HepG2 (cell line): ENCODE results near the gene VSNL1. TPM values are rescaled to one million over a fixed set of nuclear protein-coding genes. Genes with fewer than 3 reads are reported as not detected.
A peak's percentile ranks its signal among the peaks of the same experiment; 100 is the strongest.

Experiments used
- ATAC-seq: fragments of 200-7000 bp; cut with Tn5 transposase; 3 replicates; pipeline ENCODE4 v1.9.1; 2020; ENCODE audit warnings: mild to moderate bottlenecking, moderate library complexity
- BruUV-seq: library from RNA; stranded (reverse); fragments of 400-500 nt; replicated peaks from 2 replicates; lab custom pipeline; 2021; lab: Mats Ljungman, UMichigan
- CTCF ChIA-PET: fragments of 300-600 bp; formaldehyde crosslinking; extraction: SDS; loops from one replicate; lab custom pipeline; 2021; ENCODE audit warnings: low total read pairs, inconsistent platforms, low intra/inter-chr PET ratio; lab: Yijun Ruan, JAX
- POLR2A ChIA-PET: fragments of 350-600 bp; sonication (Branson Sonifier 250); formaldehyde crosslinking; loops from one replicate; lab custom pipeline; 2020; ENCODE audit warnings: antibody characterized with exemption, inconsistent platforms; lab: Yijun Ruan, JAX
- DNase-seq: peaks from one replicate; pipeline ENCODE4 v3.0.0-alpha.2; 2015; ENCODE audit warnings: low spot score
- FAIRE-seq: peaks from 3 replicates; lab custom pipeline; 2011; peaks lifted over from hg19 to GRCh38; lab: Jason Lieb, UNC
- H2AFZ ChIP-seq: one replicate; pipeline ENCODE4 v1.6.1; 2011; ENCODE audit warnings: low read length, inconsistent platforms
- H3K27ac ChIP-seq: fragments of 300-600 bp; 3 replicates; pipeline ENCODE4 v1.8.0; 2011; ENCODE audit warnings: mixed run types, mild to moderate bottlenecking, mixed read lengths, low read length, inconsistent platforms; ENCODE audit not compliant: insufficient read depth; ENCODE audit errors: extremely low read length
- H3K27me3 ChIP-seq, 2 experiments: fragments of 200-600 bp in 1 of 2; 2 replicates in 1 of 2; 3 replicates in 1 of 2; pipeline versions ENCODE4 v1.6.0 to v1.8.0; 2011; ENCODE audit warnings: low read length in 2 of 2, mild to moderate bottlenecking in 2 of 2, moderate library complexity in 2 of 2, inconsistent platforms in 1 of 2; ENCODE audit not compliant: insufficient read depth in 2 of 2, control insufficient read depth in 1 of 2
- H3K36me3 ChIP-seq, 2 experiments: fragments of 200-600 bp in 1 of 2; replicated peaks in 1 of 2; 2 replicates in 1 of 2; 3 replicates in 1 of 2; pipeline versions ENCODE4 v1.5.1 to v1.8.0; 2011; ENCODE audit warnings: low read length in 2 of 2, inconsistent platforms in 1 of 2; ENCODE audit not compliant: insufficient read depth in 2 of 2, control insufficient read depth in 1 of 2
- H3K4me1 ChIP-seq: 2 replicates; pipeline ENCODE4 v1.5.1; 2012; ENCODE audit warnings: low read length, inconsistent platforms; ENCODE audit not compliant: insufficient read depth
- H3K4me2 ChIP-seq: 2 replicates; pipeline ENCODE4 v1.6.0; 2011; ENCODE audit warnings: low read depth, low read length, inconsistent platforms
- H3K4me3 ChIP-seq, 3 experiments: fragments of 200-600 bp in 1 of 3; sonication (generic), shearing (Covaris generic) in 1 of 3; replicated peaks in 1 of 3; 2 replicates each; pipeline ENCODE4 v1.5.1; 2011 to 2016; ENCODE audit warnings: low read length in 3 of 3, inconsistent platforms in 2 of 3, low read depth in 2 of 3, mild to moderate bottlenecking in 2 of 3, control low read depth in 1 of 3, mixed read lengths in 1 of 3; ENCODE audit not compliant: insufficient read depth in 1 of 3
- H3K79me2 ChIP-seq: one replicate; pipeline ENCODE4 v1.6.1; 2011; ENCODE audit warnings: low read length, inconsistent platforms; ENCODE audit not compliant: insufficient read depth
- H3K9ac ChIP-seq: 2 replicates; pipeline ENCODE4 v1.6.0; 2011; ENCODE audit warnings: mild to moderate bottlenecking, low read depth, low read length, inconsistent platforms; ENCODE audit not compliant: insufficient read depth
- H3K9me3 ChIP-seq: 2 replicates; pipeline ENCODE4 v1.5.1; 2012; ENCODE audit warnings: mild to moderate bottlenecking, low read length
- H4K20me1 ChIP-seq: 2 replicates; pipeline ENCODE4 v1.6.0; 2011; ENCODE audit warnings: inconsistent platforms, mild to moderate bottlenecking, low read length, moderate library complexity; ENCODE audit not compliant: insufficient read depth
- CBFB ChIP-seq: sonication (generic); formaldehyde crosslinking; IDR thresholded peaks from 2 replicates; pipeline ENCODE4 v1.4.0; 2020; ENCODE audit warnings: missing genetic modification reagents
- NR0B2 ChIP-seq: sonication (generic); formaldehyde crosslinking; IDR thresholded peaks from 2 replicates; pipeline ENCODE4 v1.4.0; 2020; ENCODE audit warnings: mild to moderate bottlenecking, missing genetic modification reagents
- RBM22 ChIP-seq: fragments of 200-400 bp; formaldehyde crosslinking; optimal IDR thresholded peaks from 2 replicates; pipeline ENCODE3; 2017; ENCODE audit warnings: mild to moderate bottlenecking, low read length, moderate library complexity
- TCF7 ChIP-seq: sonication (generic); IDR thresholded peaks from 2 replicates; pipeline ENCODE4 v1.6.1; 2016; ENCODE audit warnings: antibody characterized with exemption, low read depth
- ZBTB39 ChIP-seq: sonication (generic); formaldehyde crosslinking; IDR thresholded peaks from 2 replicates; pipeline ENCODE4 v1.5.0; 2020; ENCODE audit warnings: missing genetic modification reagents
- ZBTB42 ChIP-seq: sonication (generic); formaldehyde crosslinking; IDR thresholded peaks from 2 replicates; pipeline ENCODE4 v1.5.0; 2020; ENCODE audit warnings: mild to moderate bottlenecking, missing genetic modification reagents
- ZNF264 ChIP-seq: sonication (generic); formaldehyde crosslinking; IDR thresholded peaks from 2 replicates; pipeline ENCODE4 v1.4.0; 2020; ENCODE audit warnings: missing genetic modification reagents
- ZNF343 ChIP-seq: sonication (generic); formaldehyde crosslinking; IDR thresholded peaks from 2 replicates; pipeline ENCODE4 v1.4.0; 2020; ENCODE audit warnings: mild to moderate bottlenecking, missing genetic modification reagents
- ZNF550 ChIP-seq: sonication (generic); formaldehyde crosslinking; IDR thresholded peaks from 2 replicates; pipeline ENCODE4 v1.4.0; 2020; ENCODE audit warnings: mild to moderate bottlenecking, missing genetic modification reagents, borderline replicate concordance
- ZNF564 ChIP-seq: sonication (generic); formaldehyde crosslinking; IDR thresholded peaks from 2 replicates; pipeline ENCODE4 v1.8.1; 2023; ENCODE audit warnings: mild to moderate bottlenecking, missing genetic modification reagents
- ZNF597 ChIP-seq: sonication (generic); formaldehyde crosslinking; IDR thresholded peaks from 2 replicates; pipeline ENCODE4 v1.5.0; 2020; ENCODE audit warnings: missing genetic modification reagents
- ZNF772 ChIP-seq: sonication (generic); formaldehyde crosslinking; IDR thresholded peaks from 2 replicates; pipeline ENCODE4 v1.5.0; 2020; ENCODE audit warnings: mild to moderate bottlenecking, missing genetic modification reagents
- ZNF878 ChIP-seq: sonication (generic); formaldehyde crosslinking; IDR thresholded peaks from 2 replicates; pipeline ENCODE4 v1.8.1; 2023; ENCODE audit warnings: mild to moderate bottlenecking, missing genetic modification reagents, moderate library complexity
- WGBS: methylation state at CpG from one replicate; pipeline ENCODE4 v1.1.6; 2017; ENCODE audit warnings: low lambda C conversion rate; 5-methylcytosine and 5-hydroxymethylcytosine counted together
- in situ Hi-C: cut with HindIII; loops from 2 replicates; pipeline ENCODE4 v1.10.0; 2017; ENCODE audit warnings: low pct_unique_long_range_greater_than_20kb; ENCODE audit not compliant: extremely low pct_ligation_motif_present
- intact Hi-C: fragments of 100-400 bp; cut with micrococcal nuclease; formaldehyde crosslinking; loops from one replicate; pipeline ENCODE4 v1.10.0; 2022; ENCODE audit not compliant: unreplicated experiment
- polyA plus RNA-seq, 8 experiments: library from polyadenylated mRNA; depleted of rRNA in 3 of 8; stranded (reverse) in 7 of 8; unstranded in 1 of 8; fragments of >200 nt; fragmentation: Illumina TruSeq in 4 of 8; extraction: Trizol in 4 of 8; gene quantifications; 2 replicates each; pipeline versions ENCODE4 v1.2.1 to v1.2.3, GENCODE V29; 2011 to 2016; ENCODE audit warnings: low read depth in 4 of 8, missing spikeins in 1 of 8, mixed read lengths in 1 of 8; ENCODE audit not compliant: insufficient read depth in 1 of 8
- total RNA-seq, 5 experiments: library from RNA; depleted of rRNA; stranded (reverse); fragments of >200 nt; fragmentation: Illumina TruSeq; extraction: Trizol; gene quantifications; 2 replicates each; pipeline ENCODE4 v1.2.3, GENCODE V29; 2016; ENCODE audit warnings: low read depth in 1 of 5
- TF ChIP-seq, protein P1 (sequence below): sonication (generic); formaldehyde crosslinking; IDR thresholded peaks from 2 replicates; pipeline ENCODE4 v1.4.0; 2020; ENCODE audit warnings: mild to moderate bottlenecking, missing genetic modification reagents, borderline replicate concordance

The VSNL1 gene
- total and polyA plus RNA-seq, 2 of the 13 experiments (the other 11 are each of a cell fraction or from before 2014, with no cell fraction given), result 63.2 to 95.9 TPM

DNA sequence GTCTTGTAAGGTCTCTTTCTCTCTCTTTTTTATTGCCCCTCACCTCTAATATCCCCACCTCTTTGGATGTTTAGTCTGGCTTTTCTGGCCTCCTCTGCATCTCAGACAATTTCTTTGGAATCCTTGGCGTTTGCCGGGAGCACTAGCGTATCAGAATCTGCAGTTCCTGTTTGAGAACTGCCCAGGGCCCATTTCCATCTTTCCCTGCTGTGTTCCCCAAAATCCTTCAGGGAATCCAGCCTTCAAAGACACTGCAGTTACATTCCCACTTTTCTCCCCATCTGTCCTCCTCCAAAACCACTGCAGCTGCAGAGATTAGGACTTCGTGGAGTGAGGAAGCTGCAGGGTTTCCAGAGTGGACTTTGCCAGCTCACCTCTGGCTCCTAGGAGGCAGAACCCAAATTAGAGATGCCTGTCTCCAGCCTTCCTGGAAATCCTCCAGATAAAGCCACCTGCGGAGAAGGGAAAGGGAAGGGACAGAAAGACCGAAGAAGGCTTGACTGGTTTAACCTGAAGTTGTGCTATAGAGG, 2.7 kb downstream of the VSNL1 start:
- DNase-seq (no peak), ATAC-seq (no peak), FAIRE-seq (no peak)
- Histone ChIP-seq H3K36me3 (no peaks in the 10 kb centered on the region), H3K9ac (peak overlapping the region; percentile 77), H3K4me1 (peaks cover 55% of the 10 kb centered on the region), H3K4me3 (peak overlapping the region; percentile 78 to 97 (median 83)), H3K27me3 (peaks cover 0 to 3% of the 10 kb centered on the region in 2 experiments; a peak in 1 of 5 replicates), H3K9me3 (no peaks in the 10 kb centered on the region), H2AFZ (no peak overlapping the region), H3K79me2 (peaks cover 84% of the 10 kb centered on the region), H4K20me1 (no peaks in the 10 kb centered on the region), H3K27ac (peak overlapping the region; percentile 94), H3K4me2 (peak overlapping the region; percentile 97)
- CTCF ChIA-PET, result no interaction called here
- 4% methylated on average over 6 of the region's 6 CpGs for WGBS
- in situ Hi-C loops (loop anchor here (5.0 to 10.0 kb wide), 3 partner anchors 52 to 212 kb away; partner anchors contain the start of genes GEN1 and SMC6), intact Hi-C loops (loop anchor here (5.0 kb wide), 1 partner anchor 209 kb away; the partner anchor contains the start of genes GEN1 and SMC6)
- POLR2A ChIA-PET, result interaction anchor here (0.9 to 2.3 kb wide), 7 partner anchors 12 to 63 kb away, joined by 3 to 15 read pairs (median 6); no protein-coding TSS in a partner anchor
- no TSS peak for BruUV-seq
- no peak for TF ChIP-seq TCF7
- no peak for TF ChIP-seq NR0B2 (CRISPR knock-in tag)
- no peak for TF ChIP-seq ZBTB42 (CRISPR knock-in tag)
- peak; percentile 64 for TF ChIP-seq RBM22
- no peak for TF ChIP-seq ZBTB39 (CRISPR knock-in tag)
- TF ChIP-seq ZNF564 (CRISPR knock-in tag), result 0 out of 2 replicates have a peak, but pooled peaks have one; percentile 22
- TF ChIP-seq ZNF772 (CRISPR knock-in tag), result no peak
- no peak for TF ChIP-seq ZNF343
- TF ChIP-seq ZNF597 (CRISPR knock-in tag), result no peak
- TF ChIP-seq, protein P1, sequence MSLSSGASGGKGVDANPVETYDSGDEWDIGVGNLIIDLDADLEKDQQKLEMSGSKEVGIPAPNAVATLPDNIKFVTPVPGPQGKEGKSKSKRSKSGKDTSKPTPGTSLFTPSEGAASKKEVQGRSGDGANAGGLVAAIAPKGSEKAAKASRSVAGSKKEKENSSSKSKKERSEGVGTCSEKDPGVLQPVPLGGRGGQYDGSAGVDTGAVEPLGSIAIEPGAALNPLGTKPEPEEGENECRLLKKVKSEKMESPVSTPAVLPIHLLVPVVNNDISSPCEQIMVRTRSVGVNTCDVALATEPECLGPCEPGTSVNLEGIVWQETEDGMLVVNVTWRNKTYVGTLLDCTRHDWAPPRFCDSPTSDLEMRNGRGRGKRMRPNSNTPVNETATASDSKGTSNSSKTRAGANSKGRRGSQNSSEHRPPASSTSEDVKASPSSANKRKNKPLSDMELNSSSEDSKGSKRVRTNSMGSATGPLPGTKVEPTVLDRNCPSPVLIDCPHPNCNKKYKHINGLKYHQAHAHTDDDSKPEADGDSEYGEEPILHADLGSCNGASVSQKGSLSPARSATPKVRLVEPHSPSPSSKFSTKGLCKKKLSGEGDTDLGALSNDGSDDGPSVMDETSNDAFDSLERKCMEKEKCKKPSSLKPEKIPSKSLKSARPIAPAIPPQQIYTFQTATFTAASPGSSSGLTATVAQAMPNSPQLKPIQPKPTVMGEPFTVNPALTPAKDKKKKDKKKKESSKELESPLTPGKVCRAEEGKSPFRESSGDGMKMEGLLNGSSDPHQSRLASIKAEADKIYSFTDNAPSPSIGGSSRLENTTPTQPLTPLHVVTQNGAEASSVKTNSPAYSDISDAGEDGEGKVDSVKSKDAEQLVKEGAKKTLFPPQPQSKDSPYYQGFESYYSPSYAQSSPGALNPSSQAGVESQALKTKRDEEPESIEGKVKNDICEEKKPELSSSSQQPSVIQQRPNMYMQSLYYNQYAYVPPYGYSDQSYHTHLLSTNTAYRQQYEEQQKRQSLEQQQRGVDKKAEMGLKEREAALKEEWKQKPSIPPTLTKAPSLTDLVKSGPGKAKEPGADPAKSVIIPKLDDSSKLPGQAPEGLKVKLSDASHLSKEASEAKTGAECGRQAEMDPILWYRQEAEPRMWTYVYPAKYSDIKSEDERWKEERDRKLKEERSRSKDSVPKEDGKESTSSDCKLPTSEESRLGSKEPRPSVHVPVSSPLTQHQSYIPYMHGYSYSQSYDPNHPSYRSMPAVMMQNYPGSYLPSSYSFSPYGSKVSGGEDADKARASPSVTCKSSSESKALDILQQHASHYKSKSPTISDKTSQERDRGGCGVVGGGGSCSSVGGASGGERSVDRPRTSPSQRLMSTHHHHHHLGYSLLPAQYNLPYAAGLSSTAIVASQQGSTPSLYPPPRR (CRISPR knock-in tag), result no peak
- no peak; the same call in 1 of the 2 replicates for TF ChIP-seq ZNF264 (CRISPR knock-in tag)
- no peak for TF ChIP-seq ZNF550 (CRISPR knock-in tag)
- 0 out of 2 replicates have a peak, but pooled peaks have one; percentile 53 for TF ChIP-seq ZNF878 (CRISPR knock-in tag)
- TF ChIP-seq CBFB (CRISPR knock-in tag), result no peak
